Measurements from ENCODE around the gene PIM3. TPM values are rescaled to one million over a fixed set of nuclear protein-coding genes. Genes with fewer than 3 reads are reported as not detected.

Gene PIM3
- total and polyA plus RNA-seq, 10 of the 15 experiments (the other 5 are each of a cell fraction or from before 2014, with no cell fraction given), result 0.31 to 60.8 (median 12.4) TPM

DNA sequence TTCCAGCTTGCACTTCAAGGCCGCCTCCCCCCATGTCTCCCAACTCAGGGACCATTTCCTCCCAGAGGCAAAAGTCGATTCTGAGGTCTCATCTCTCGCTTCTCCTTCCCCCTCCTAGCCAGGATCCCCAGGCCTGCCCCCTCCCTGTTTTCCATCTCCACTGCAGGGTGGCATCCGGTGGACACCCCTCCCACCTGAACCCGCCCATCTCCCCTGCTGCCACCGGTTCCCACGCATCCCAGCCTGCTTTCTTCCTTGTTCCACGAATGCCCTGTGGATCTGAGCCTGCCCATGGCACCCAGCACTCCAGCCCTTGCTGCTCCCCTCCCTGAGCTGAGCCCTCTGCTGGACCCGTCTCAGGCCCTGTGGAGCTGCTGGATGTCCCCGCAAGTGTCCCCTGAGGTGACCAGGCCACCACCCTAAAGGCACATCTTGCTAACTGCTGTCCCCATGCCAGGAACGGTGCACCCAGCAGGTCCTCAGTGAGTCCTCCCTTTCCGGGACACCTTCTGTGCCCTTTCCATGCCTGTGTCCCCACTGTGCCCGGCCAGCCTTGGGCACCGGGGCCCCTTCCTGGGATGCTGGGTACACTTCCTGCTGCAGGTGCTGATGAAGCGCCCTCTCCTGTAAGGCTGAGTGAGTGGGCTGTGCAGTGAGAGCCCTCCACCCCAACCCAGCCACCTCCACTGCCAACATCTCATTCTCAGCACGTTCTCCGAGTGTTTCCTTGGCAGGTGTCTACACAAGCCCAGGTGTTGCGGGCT is 51.1 kb downstream of the PIM3 start:
- H3K4me1 ChIP-seq (ENCODE audit: control insufficient read depth, insufficient read depth, low read length), result peaks cover 23% of the 10 kb centered on the region

More for the DNA sequence above, 51.1 kb downstream of the PIM3 start:
- intact Hi-C loops (cut with micrococcal nuclease; ENCODE audit: unreplicated experiment) (no loop called here), in situ Hi-C loops (cut with MboI) (no loop called here)
- BruUV-seq (replicated peaks), result no TSS peak
- Histone ChIP-seq H3K9me3 (replicated peaks; ENCODE audit: control insufficient read depth, insufficient read depth, low read length) (no peaks in the 10 kb centered on the region), H3K9ac (ENCODE audit: control insufficient read depth, insufficient read depth, low read length) (peak overlapping the region; percentile 54; the same call in 1 of the 2 replicates), H3K4me2 (ENCODE audit: control insufficient read depth, insufficient read depth) (peak overlapping the region; percentile 30; the same call in 1 of the 2 replicates), H3K27ac (ENCODE audit: control insufficient read depth, insufficient read depth) (peak overlapping the region; percentile 25), H3K79me2 (ENCODE audit: control insufficient read depth, insufficient read depth, low read length) (no peaks in the 10 kb centered on the region), H3K4me3 (peak overlapping the region; percentile 48; the same call in 1 of the 2 replicates), H3K36me3 (ENCODE audit: control insufficient read depth in 2 of 2, insufficient read depth in 2 of 2, low read length in 1 of 2) (no peaks in the 10 kb centered on the region), H3K27me3 (replicated peaks in 1 of 2; ENCODE audit: control insufficient read depth in 2 of 2, insufficient read depth in 2 of 2, low read length in 1 of 2) (no peaks in the 10 kb centered on the region; a peak in 1 of 4 replicates), H4K20me1 (ENCODE audit: control insufficient read depth, insufficient read depth) (no peaks in the 10 kb centered on the region), H2AFZ (ENCODE audit: control insufficient read depth, low read depth, low read length) (peak overlapping the region; percentile 29)
- POLR2A ChIA-PET, result interaction anchor here (0.9 to 1.4 kb wide), 3 partner anchors 40 to 53 kb away, joined by 3 to 6 read pairs (median 3); no protein-coding TSS in a partner anchor
- WGBS (ENCODE audit: insufficient coverage, insufficient replicate concordance, low lambda C conversion rate, missing lambda C conversion rate), result 48% methylated on average over 18 of the region's 18 CpGs
- SMC1A ChIA-PET (ENCODE audit: uncharacterized antibody, unreplicated experiment), result no interaction called here
- TF ChIP-seq STAT1 (conservative IDR thresholded peaks at IDR 0.05) (no peak), WRNIP1 (IDR thresholded peaks at IDR 0.05; ENCODE audit: borderline replicate concordance, low read depth, low read length) (no peak), EZH2 (IDR thresholded peaks at IDR 0.05; ENCODE audit: borderline replicate concordance, control insufficient read depth, low read depth, low read length) (no peak), IKZF1 (conservative IDR thresholded peaks at IDR 0.05) (peak; percentile 47; the same call in 1 of the 2 replicates), IKZF2 (IDR thresholded peaks at IDR 0.05) (peak in 1 of 2 experiments; percentile 5; a peak in 1 of 4 replicates), MEF2A (IDR thresholded peaks at IDR 0.05; ENCODE audit: insufficient read depth, low read depth, low read length) (no peak), POU2F2 (IDR thresholded peaks at IDR 0.05; ENCODE audit: borderline replicate concordance, low read depth, low read length) (no peak), ZSCAN29 (IDR thresholded peaks at IDR 0.05) (no peak)
- TF ChIP-seq, protein P1, sequence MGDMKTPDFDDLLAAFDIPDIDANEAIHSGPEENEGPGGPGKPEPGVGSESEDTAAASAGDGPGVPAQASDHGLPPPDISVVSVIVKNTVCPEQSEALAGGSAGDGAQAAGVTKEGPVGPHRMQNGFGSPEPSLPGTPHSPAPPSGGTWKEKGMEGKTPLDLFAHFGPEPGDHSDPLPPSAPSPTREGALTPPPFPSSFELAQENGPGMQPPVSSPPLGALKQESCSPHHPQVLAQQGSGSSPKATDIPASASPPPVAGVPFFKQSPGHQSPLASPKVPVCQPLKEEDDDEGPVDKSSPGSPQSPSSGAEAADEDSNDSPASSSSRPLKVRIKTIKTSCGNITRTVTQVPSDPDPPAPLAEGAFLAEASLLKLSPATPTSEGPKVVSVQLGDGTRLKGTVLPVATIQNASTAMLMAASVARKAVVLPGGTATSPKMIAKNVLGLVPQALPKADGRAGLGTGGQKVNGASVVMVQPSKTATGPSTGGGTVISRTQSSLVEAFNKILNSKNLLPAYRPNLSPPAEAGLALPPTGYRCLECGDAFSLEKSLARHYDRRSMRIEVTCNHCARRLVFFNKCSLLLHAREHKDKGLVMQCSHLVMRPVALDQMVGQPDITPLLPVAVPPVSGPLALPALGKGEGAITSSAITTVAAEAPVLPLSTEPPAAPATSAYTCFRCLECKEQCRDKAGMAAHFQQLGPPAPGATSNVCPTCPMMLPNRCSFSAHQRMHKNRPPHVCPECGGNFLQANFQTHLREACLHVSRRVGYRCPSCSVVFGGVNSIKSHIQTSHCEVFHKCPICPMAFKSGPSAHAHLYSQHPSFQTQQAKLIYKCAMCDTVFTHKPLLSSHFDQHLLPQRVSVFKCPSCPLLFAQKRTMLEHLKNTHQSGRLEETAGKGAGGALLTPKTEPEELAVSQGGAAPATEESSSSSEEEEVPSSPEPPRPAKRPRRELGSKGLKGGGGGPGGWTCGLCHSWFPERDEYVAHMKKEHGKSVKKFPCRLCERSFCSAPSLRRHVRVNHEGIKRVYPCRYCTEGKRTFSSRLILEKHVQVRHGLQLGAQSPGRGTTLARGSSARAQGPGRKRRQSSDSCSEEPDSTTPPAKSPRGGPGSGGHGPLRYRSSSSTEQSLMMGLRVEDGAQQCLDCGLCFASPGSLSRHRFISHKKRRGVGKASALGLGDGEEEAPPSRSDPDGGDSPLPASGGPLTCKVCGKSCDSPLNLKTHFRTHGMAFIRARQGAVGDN (IDR thresholded peaks at IDR 0.05), result no peak
- CTCF ChIA-PET, result interaction anchor here (3.0 kb wide), 1 partner anchor 81 kb away, joined by 11 read pairs; no protein-coding TSS in a partner anchor
- peak; percentile 2; the same call in 2 of the 3 replicates for ATAC-seq
- RAD21 ChIA-PET (ENCODE audit: unreplicated experiment), result interaction anchor here (1.4 to 1.5 kb wide), 2 partner anchors 19 to 35 kb away, joined by 4 to 6 read pairs; no protein-coding TSS in a partner anchor
- no peak for DNase-seq (ENCODE audit: low read depth, low spot score)
- no peak for FAIRE-seq
